ENCODE measurements around the gene GTF3C5.
"Not testable (repeated sequence)": the region's sequence is repeated elsewhere in the genome, so short reads cannot be mapped to it uniquely, and the experiment has no call there.

GTF3C5 gene

GRCh38 chr9:132995879-132996278 lies 34.9 kb upstream of the GTF3C5 start:
- no peak for DNase-seq (ENCODE audit: low read depth, low spot score)

GRCh38 chr9:132996526-132996925 lies 34.3 kb upstream of the GTF3C5 start:
- no peak for DNase-seq (ENCODE audit: low read depth, low spot score)

GRCh38 chr9:132997591-132997990 lies 33.2 kb upstream of the GTF3C5 start:
- DNase-seq (ENCODE audit: low read depth, low spot score) = no peak

- not testable (repeated sequence) for DNase-seq (ENCODE audit: low read depth, low spot score)
Observed at GRCh38 chr9:132998221-132998620, 32.6 kb upstream of the GTF3C5 start.

- no peak for DNase-seq (ENCODE audit: low read depth, low spot score)
Observed at GRCh38 chr9:132998831-132999635, 31.8 kb upstream of the GTF3C5 start.

GRCh38 chr9:133002147-133003070 lies 28.4 kb upstream of the GTF3C5 start:
- no peak for DNase-seq (ENCODE audit: low read depth, low spot score)

GRCh38 chr9:133003071-133003461 lies 27.7 kb upstream of the GTF3C5 start:
- no peak for DNase-seq (ENCODE audit: low read depth, low spot score)

- DNase-seq (ENCODE audit: low read depth, low spot score) = no peak
Observed at GRCh38 chr9:133003671-133004090, 27.1 kb upstream of the GTF3C5 start.

GRCh38 chr9:133004091-133004998 lies 26.5 kb upstream of the GTF3C5 start:
- DNase-seq (ENCODE audit: low read depth, low spot score) = no peak

GRCh38 chr9:133004999-133005760 lies 25.6 kb upstream of the GTF3C5 start:
- no peak for DNase-seq (ENCODE audit: low read depth, low spot score)

GRCh38 chr9:133005957-133006356 lies 24.8 kb upstream of the GTF3C5 start:
- no peak for DNase-seq (ENCODE audit: low read depth, low spot score)

- DNase-seq (ENCODE audit: low read depth, low spot score) = no peak
Observed at GRCh38 chr9:133006731-133007352, 24.0 kb upstream of the GTF3C5 start.

- no peak for DNase-seq (ENCODE audit: low read depth, low spot score)
Observed at GRCh38 chr9:133008406-133008805, 22.4 kb upstream of the GTF3C5 start.

GRCh38 chr9:133008824-133009223 lies 22.0 kb upstream of the GTF3C5 start:
- no peak for DNase-seq (ENCODE audit: low read depth, low spot score)

GRCh38 chr9:133009906-133010582 lies 20.8 kb upstream of the GTF3C5 start:
- no peak for DNase-seq (ENCODE audit: low read depth, low spot score)

GRCh38 chr9:133014696-133015095 lies 16.1 kb upstream of the GTF3C5 start:
- no peak for DNase-seq (ENCODE audit: low read depth, low spot score)

- no peak for DNase-seq (ENCODE audit: low read depth, low spot score)
Observed at GRCh38 chr9:133023117-133023890, 7.5 kb upstream of the GTF3C5 start.

GRCh38 chr9:133026426-133026825 lies 4.4 kb upstream of the GTF3C5 start:
- no peak for DNase-seq (ENCODE audit: low read depth, low spot score)

- DNase-seq (ENCODE audit: low read depth, low spot score) = no peak
Observed at GRCh38 chr9:133027134-133027533, 3.7 kb upstream of the GTF3C5 start.
